SIG-M5 treated with dmso at 0.1 percent for 504 hours (cell line): Measurements from ENCODE around the gene MAB21L2.

Experiments
- DNase-seq: peaks from one replicate; lab custom pipeline; 2025; ENCODE audit not compliant: unreplicated experiment; lab: John Stamatoyannopoulos, UW

Gene MAB21L2

DNA sequence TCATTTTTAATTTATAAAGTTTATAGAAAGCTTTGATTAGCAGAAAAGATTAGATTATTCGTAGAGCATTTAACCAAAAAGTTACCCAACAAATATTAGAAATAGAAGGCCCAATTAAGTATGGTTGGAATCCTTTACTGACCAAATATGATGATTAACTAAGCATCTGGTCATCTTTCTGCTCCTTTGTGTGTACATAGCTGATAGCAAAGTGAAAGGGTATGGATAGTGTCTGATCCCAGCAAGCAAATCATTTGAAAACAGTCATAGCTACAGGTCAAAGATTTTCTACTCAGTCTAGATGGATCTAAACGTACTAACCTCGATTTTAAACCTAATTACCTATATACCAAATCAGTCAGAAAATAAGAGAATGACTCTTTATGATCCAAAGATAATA, 7.3 kb upstream of the MAB21L2 start:
- DNase-seq: no peak

GRCh38 chr4:150577796-150578195, 4.2 kb upstream of the MAB21L2 start:
- DNase-seq: no peak

DNA sequence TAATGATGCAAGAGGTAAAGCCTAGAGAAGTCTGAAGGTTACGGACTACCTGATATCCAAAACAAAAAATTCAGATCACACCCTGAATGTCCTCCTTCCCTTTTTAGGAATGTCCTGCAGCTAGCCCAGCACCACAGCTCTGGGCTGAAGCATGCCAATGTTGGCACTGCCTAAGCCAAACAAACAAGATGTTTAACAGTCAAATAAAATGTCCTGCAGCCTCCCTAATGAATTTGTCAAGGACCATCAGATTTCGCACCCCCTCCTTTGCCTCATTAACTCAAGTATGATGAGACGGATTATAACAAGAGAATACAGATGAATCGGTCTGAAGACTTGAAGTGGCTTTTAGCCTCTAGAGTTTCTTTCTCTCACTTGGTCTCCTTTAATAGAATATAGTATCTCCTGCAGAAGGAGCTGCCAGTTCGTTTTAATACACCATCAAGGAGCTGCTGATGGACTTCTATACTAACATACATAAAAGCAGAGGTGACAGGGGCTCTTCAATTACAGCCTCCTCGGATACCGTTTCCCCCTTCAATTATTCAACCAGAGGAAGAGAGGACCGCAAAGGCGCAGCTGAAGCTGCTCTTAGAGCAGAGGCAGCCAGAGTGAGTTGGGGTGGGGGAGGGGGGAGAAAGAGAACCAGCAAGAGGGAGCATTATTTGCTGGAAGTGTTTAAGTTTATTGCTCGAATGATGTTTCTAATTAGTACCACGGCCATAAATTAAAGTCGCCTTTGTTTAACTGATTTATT, 3.0 kb upstream of the MAB21L2 start:
- DNase-seq: no peak

DNA sequence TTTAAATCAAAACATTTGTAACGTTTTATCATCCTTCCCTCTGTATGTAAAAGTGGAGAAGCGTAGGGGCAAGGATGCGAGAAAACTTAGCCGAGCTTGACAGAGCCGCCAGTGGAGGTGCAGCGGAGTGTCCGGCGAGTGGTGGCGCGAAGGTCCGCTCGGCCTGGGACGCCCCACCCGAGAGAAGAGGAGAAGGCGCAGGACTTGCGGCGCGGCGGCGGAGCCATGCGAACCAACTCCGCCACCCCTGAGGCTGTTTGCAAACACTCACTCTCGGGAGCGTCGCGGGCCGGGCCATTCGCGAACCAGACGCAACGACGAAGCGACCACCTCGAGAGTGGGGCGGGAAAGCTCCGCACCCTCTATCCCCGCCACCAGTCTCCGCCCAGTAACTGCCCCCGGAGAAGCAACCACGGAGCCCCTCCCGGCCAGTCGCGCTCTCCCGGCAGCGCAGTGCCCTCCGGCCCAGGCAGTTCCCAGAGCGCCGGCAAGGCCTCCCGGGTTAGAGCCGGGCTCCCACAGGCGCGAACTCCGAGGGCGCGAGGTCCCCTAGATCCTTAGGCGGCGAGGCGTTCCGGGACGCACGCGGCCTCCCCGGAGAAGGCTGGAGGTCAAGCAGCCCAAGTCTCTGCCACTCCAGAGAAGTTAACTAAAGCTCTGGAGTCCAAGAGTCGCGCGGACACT, 2.3 kb upstream of the MAB21L2 start:
- no peak for DNase-seq

DNA sequence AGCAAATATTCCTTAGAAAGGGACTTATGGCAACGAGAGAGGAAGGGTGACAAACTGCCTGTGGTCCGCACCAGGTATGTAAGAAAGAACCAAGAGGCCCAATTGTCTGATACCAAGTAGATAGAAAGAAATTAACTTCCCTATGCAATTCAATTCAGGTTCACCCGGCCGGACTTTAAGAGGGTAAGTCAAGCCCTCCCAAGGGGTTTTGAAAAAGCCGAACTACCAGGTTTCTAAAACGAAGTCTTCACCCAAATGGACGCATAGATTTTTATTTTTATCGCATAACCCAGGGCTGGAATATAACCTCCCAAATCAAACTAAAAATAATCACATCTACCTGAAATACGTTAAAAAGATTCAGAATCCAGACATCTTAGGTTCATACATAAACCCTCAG, 1.6 kb upstream of the MAB21L2 start:
- no peak for DNase-seq

- no peak for DNase-seq
These were observed 820 bp upstream of the MAB21L2 start for GRCh38 chr4:150581056-150581605.

- no peak for DNase-seq
These were observed 305 bp upstream of the MAB21L2 start for GRCh38 chr4:150581641-150582051.

GRCh38 chr4:150582873-150583286, 929 bp downstream of the MAB21L2 start:
- DNase-seq: no peak

DNA sequence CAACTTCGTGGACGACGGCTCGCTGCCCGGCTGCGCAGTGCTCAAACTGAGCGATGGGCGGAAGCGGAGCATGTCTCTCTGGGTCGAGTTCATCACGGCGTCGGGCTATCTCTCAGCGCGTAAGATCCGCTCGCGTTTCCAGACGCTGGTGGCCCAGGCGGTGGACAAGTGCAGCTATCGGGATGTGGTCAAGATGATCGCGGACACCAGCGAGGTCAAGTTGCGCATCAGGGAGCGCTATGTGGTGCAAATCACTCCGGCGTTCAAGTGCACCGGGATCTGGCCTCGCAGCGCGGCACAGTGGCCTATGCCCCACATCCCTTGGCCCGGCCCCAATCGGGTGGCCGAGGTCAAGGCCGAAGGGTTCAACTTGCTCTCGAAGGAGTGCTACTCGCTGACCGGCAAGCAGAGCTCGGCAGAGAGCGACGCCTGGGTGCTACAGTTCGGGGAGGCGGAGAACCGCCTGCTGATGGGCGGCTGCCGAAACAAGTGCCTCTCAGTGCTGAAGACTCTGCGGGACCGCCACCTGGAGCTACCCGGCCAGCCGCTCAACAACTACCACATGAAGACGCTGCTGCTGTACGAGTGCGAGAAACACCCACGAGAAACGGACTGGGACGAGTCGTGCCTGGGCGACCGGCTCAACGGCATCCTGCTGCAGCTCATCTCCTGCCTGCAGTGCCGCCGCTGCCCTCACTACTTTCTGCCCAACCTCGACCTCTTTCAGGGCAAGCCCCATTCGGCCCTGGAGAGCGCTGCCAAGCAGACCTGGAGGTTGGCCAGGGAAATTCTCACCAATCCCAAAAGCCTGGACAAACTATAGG, 1.5 kb downstream of the MAB21L2 start:
- no peak for DNase-seq

GRCh38 chr4:150584111-150584915, 2.4 kb downstream of the MAB21L2 start:
- no peak for DNase-seq

DNA sequence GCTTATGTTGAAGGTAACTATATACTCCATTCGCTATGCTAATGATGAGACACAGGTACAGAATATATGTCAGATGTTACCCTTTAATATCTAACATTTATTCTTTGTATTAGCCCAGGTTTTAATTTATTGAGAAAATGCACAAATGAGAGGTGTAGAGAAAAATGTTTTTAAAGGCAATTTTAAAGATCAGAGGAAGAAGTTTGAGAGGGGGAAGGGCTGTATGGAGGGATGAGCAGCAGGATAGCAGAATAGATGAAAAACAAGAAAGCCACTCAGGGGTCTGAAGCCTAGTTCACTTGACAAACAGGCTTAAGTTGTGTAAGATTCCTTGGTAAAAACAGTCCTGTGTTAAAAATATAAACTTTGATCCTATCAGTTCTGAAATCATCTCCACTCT, 3.7 kb downstream of the MAB21L2 start:
- no peak for DNase-seq

- DNase-seq: no peak
These were observed 4.3 kb downstream of the MAB21L2 start for GRCh38 chr4:150586162-150586810.

DNA sequence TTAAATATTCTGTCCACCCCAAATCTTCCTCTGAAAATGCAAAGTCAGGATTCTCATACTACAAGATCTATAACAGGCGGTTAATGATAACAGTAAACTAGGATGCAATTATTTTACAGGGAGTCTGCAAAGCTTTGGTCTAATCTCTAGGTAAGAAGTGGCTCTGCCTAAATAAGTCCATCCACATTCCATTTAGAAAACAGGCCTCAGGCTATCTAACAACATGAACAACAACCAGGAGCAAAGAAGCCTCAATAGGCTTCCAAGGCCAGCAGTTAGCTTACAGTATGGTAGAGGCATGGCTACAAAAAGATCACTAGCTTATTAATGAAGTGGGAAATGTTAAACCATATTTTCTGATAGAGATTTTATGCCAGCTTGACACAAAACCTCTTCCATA, 6.4 kb downstream of the MAB21L2 start:
- DNase-seq: no peak

GRCh38 chr4:150589157-150589556, 7.2 kb downstream of the MAB21L2 start:
- DNase-seq: no peak

DNA sequence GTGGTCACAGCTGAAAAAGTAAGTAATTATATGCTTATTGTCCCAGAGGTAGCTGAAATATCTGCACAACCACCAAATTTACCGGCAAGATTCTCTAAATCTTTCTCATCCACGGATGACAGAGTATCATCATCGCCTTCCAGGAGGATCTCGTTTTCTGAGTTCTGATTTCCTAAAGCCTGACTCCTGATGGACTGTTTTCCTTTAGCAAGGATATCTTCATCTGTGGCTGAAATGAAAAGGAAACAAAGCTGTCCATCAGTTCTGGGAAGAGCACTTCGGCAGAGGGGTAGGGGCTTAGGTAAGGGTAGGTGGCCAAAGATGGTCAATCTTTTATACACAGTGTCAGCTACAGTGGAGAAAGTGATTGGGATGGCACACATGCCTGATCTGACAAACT, 8.7 kb downstream of the MAB21L2 start:
- DNase-seq: no peak

- no peak for DNase-seq
These were observed 9.5 kb downstream of the MAB21L2 start for GRCh38 chr4:150591406-150591805.

DNA sequence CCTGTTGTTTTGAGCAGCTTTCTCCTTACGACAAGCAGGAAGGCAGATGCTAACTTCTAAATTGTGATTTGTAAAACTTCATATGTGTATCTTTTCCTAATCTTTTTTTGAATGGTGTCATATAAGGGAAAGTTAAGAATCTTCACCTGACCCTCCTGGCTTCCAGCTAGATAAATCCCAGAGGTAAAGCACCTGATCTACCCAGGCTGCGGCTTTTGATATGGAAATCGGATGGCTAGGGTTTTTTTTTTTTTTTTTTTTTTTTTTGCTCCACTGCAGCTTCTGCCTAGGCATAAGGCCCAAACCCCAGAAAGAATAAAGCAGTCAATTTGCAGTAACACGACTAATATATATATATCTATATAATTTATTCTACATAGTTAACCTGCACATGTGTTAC, 10.0 kb downstream of the MAB21L2 start:
- DNase-seq: no peak

GRCh38 chr4:150593996-150594395, 12.0 kb downstream of the MAB21L2 start:
- DNase-seq: no peak

- no peak for DNase-seq
These were observed 17.0 kb downstream of the MAB21L2 start for GRCh38 chr4:150598909-150599308.

GRCh38 chr4:150599547-150599946, 17.6 kb downstream of the MAB21L2 start:
- no peak for DNase-seq
